H7 (cell line): ENCODE data around the gene MAPK13. TPM values are rescaled to one million over a fixed set of nuclear protein-coding genes. Genes with fewer than 3 reads are reported as not detected.

ENCODE experiments used
- DNase-seq: peaks from one replicate; pipeline ENCODE4 v3.0.0; 2012
- H3K27me3 ChIP-seq: 2 replicates; pipeline ENCODE4 v1.6.0; 2011; ENCODE audit warnings: mild to moderate bottlenecking, low read length; ENCODE audit not compliant: control insufficient read depth, insufficient read depth
- H3K36me3 ChIP-seq: replicated peaks from 2 replicates; pipeline ENCODE4 v1.5.1; 2011; ENCODE audit warnings: low read length; ENCODE audit not compliant: control insufficient read depth, insufficient read depth
- H3K4me3 ChIP-seq: 2 replicates; pipeline ENCODE4 v1.5.1; 2011; ENCODE audit warnings: low read depth, mild to moderate bottlenecking, control low read depth, low read length, moderate library complexity; ENCODE audit not compliant: insufficient read depth
- total RNA-seq: library from RNA; depleted of rRNA; stranded (reverse); fragments of >200 nt; shearing (Covaris generic); gene quantifications from 2 replicates; pipeline ENCODE4 v1.2.3, GENCODE V29; 2014

MAPK13 gene
- total RNA-seq, 1 experiment from 2014 or later, result 3.2 TPM

- H3K36me3 ChIP-seq, result peaks cover 3% of the 10 kb centered on the region
- H3K4me3 ChIP-seq, result no peak overlapping the region
- DNase-seq, result no peak
- no peaks in the 10 kb centered on the region for H3K27me3 ChIP-seq
Observed at GRCh38 chr6:36141961-36142360, 11.6 kb downstream of the MAPK13 start.

- H3K36me3 ChIP-seq, result peaks cover 3% of the 10 kb centered on the region
- DNase-seq, result peak; percentile 8
- H3K27me3 ChIP-seq, result no peaks in the 10 kb centered on the region
- no peak overlapping the region for H3K4me3 ChIP-seq
Observed at GRCh38 chr6:36142971-36143838, 12.9 kb downstream of the MAPK13 start.

GRCh38 chr6:36145495-36145894, 15.2 kb downstream of the MAPK13 start:
- Histone ChIP-seq H3K36me3 (no peaks in the 10 kb centered on the region), H3K27me3 (no peaks in the 10 kb centered on the region), H3K4me3 (no peak overlapping the region)
- DNase-seq, result no peak

GRCh38 chr6:36147294-36147693, 17.0 kb downstream of the MAPK13 start:
- H3K36me3 ChIP-seq, result no peaks in the 10 kb centered on the region
- no peak for DNase-seq
- H3K4me3 ChIP-seq, result no peak overlapping the region
- no peaks in the 10 kb centered on the region for H3K27me3 ChIP-seq

GRCh38 chr6:36149476-36149875, 19.2 kb downstream of the MAPK13 start:
- Histone ChIP-seq H3K36me3 (no peaks in the 10 kb centered on the region), H3K4me3 (no peak overlapping the region), H3K27me3 (no peaks in the 10 kb centered on the region)
- DNase-seq, result no peak

GRCh38 chr6:36150283-36150682, 20.0 kb downstream of the MAPK13 start:
- Histone ChIP-seq H3K36me3 (no peaks in the 10 kb centered on the region), H3K4me3 (no peak overlapping the region), H3K27me3 (no peaks in the 10 kb centered on the region)
- no peak for DNase-seq

- Histone ChIP-seq H3K27me3 (no peaks in the 10 kb centered on the region), H3K36me3 (no peaks in the 10 kb centered on the region), H3K4me3 (no peak overlapping the region)
- no peak for DNase-seq
Observed at GRCh38 chr6:36154286-36154685, 24.0 kb downstream of the MAPK13 start.

GRCh38 chr6:36155662-36156061, 25.3 kb downstream of the MAPK13 start:
- H3K36me3 ChIP-seq, result no peaks in the 10 kb centered on the region
- no peak overlapping the region for H3K4me3 ChIP-seq
- DNase-seq, result no peak
- no peaks in the 10 kb centered on the region for H3K27me3 ChIP-seq

- no peaks in the 10 kb centered on the region for H3K27me3 ChIP-seq
- H3K36me3 ChIP-seq, result no peaks in the 10 kb centered on the region
- no peak overlapping the region for H3K4me3 ChIP-seq
- DNase-seq, result no peak
Observed at GRCh38 chr6:36160147-36160760, 29.9 kb downstream of the MAPK13 start.

- DNase-seq, result no peak
- Histone ChIP-seq H3K4me3 (no peak overlapping the region), H3K27me3 (no peaks in the 10 kb centered on the region), H3K36me3 (no peaks in the 10 kb centered on the region)
Observed at GRCh38 chr6:36169023-36170007, 39.0 kb downstream of the MAPK13 start.

- Histone ChIP-seq H3K4me3 (no peak overlapping the region), H3K36me3 (no peaks in the 10 kb centered on the region), H3K27me3 (no peaks in the 10 kb centered on the region)
- no peak for DNase-seq
Observed at GRCh38 chr6:36170704-36171103, 40.4 kb downstream of the MAPK13 start.

- DNase-seq, result no peak
- Histone ChIP-seq H3K4me3 (no peak overlapping the region), H3K27me3 (no peaks in the 10 kb centered on the region), H3K36me3 (no peaks in the 10 kb centered on the region)
Observed at GRCh38 chr6:36171573-36171972, 41.3 kb downstream of the MAPK13 start.

- Histone ChIP-seq H3K36me3 (no peaks in the 10 kb centered on the region), H3K27me3 (no peaks in the 10 kb centered on the region), H3K4me3 (no peak overlapping the region)
- no peak for DNase-seq
Observed at GRCh38 chr6:36177166-36177565, 46.9 kb downstream of the MAPK13 start.

GRCh38 chr6:36178544-36178943, 48.2 kb downstream of the MAPK13 start:
- DNase-seq, result no peak
- no peak overlapping the region for H3K4me3 ChIP-seq
- no peaks in the 10 kb centered on the region for H3K27me3 ChIP-seq
- H3K36me3 ChIP-seq, result no peaks in the 10 kb centered on the region
